Hepatocyte (in vitro differentiated cells): ENCODE measurements around the gene MUC5B. TPM values are rescaled to one million over a fixed set of nuclear protein-coding genes. Genes with fewer than 3 reads are reported as not detected.

Experiments
- DNase-seq: peaks from one replicate; pipeline ENCODE4 v3.0.0-alpha.2; 2016; ENCODE audit warnings: low spot score
- H2AFZ ChIP-seq: fragments of 200-600 bp; sonication (generic); 2 replicates; pipeline ENCODE4 v1.6.0; 2016; ENCODE audit warnings: antibody characterized with exemption, mild to moderate bottlenecking
- H3K27ac ChIP-seq: fragments of 200-600 bp; sonication (generic); 2 replicates; pipeline ENCODE4 v1.5.1; 2016; ENCODE audit warnings: mild to moderate bottlenecking
- H3K27me3 ChIP-seq: fragments of 200-600 bp; sonication (generic); 2 replicates; pipeline ENCODE4 v1.6.1; 2016
- H3K36me3 ChIP-seq: fragments of 200-600 bp; sonication (generic); replicated peaks from 2 replicates; pipeline ENCODE4 v1.5.1; 2016; ENCODE audit warnings: low read depth; ENCODE audit not compliant: insufficient read depth
- H3K4me1 ChIP-seq: fragments of 200-600 bp; sonication (generic); 2 replicates; pipeline ENCODE4 v1.5.1; 2016; ENCODE audit warnings: mild to moderate bottlenecking, moderate library complexity; ENCODE audit not compliant: insufficient read depth
- H3K4me2 ChIP-seq: fragments of 200-600 bp; sonication (generic); 2 replicates; pipeline ENCODE4 v1.6.0; 2016
- H3K4me3 ChIP-seq: fragments of 200-600 bp; sonication (generic); 2 replicates; pipeline ENCODE4 v1.5.1; 2016; ENCODE audit warnings: mild to moderate bottlenecking
- H3K79me2 ChIP-seq: fragments of 200-600 bp; sonication (generic); 2 replicates; pipeline ENCODE4 v1.6.0; 2017; ENCODE audit warnings: mild to moderate bottlenecking
- H3K9me2 ChIP-seq: fragments of 200-600 bp; sonication (generic); replicated peaks from 2 replicates; pipeline ENCODE4 v1.6.0; 2017; ENCODE audit warnings: mild to moderate bottlenecking; ENCODE audit not compliant: insufficient read depth
- H3K9me3 ChIP-seq: fragments of 200-600 bp; sonication (generic); 2 replicates; pipeline ENCODE4 v1.5.1; 2016; ENCODE audit warnings: low read depth, mild to moderate bottlenecking
- H4K20me1 ChIP-seq: fragments of 200-600 bp; sonication (generic); 2 replicates; pipeline ENCODE4 v1.6.0; 2016; ENCODE audit warnings: mild to moderate bottlenecking; ENCODE audit not compliant: insufficient read depth, poor library complexity, severe bottlenecking
- EZH2 ChIP-seq: fragments of 200-600 bp; sonication (generic); IDR thresholded peaks from 2 replicates; pipeline ENCODE4 v1.6.1; 2016; ENCODE audit warnings: antibody characterized with exemption, mild to moderate bottlenecking, borderline replicate concordance
- EZH2phosphoT487 ChIP-seq: fragments of 200-600 bp; sonication (generic); IDR thresholded peaks from one replicate; pipeline ENCODE4 v1.6.1; 2018; ENCODE audit warnings: antibody characterized with exemption, mild to moderate bottlenecking, low read depth, moderate library complexity; ENCODE audit not compliant: unreplicated experiment, severe bottlenecking
- WGBS: methylation state at CpG from one replicate; pipeline ENCODE4 v1.1.6; 2016; ENCODE audit warnings: low lambda C conversion rate; ENCODE audit errors: missing lambda C conversion rate; 5-methylcytosine and 5-hydroxymethylcytosine counted together
- polyA plus RNA-seq: library from polyadenylated mRNA; unstranded; fragments of >200 nt; fragmentation: Nextera tagmentation; extraction: Ambion mirVana; gene quantifications from 2 replicates; pipeline ENCODE4 v1.2.1, GENCODE V29; 2016
- total RNA-seq: library from RNA; depleted of rRNA; stranded (reverse); fragments of >200 nt; gene quantifications from 2 replicates; pipeline ENCODE4 v1.2.3, GENCODE V29; 2014
- TF ChIP-seq, protein P1 (sequence below): fragments of 200-600 bp; sonication (generic); IDR thresholded peaks from 2 replicates; pipeline ENCODE4 v1.5.1; 2016; ENCODE audit warnings: antibody characterized with exemption, mild to moderate bottlenecking; ENCODE audit not compliant: poor library complexity

The MUC5B gene
- total and polyA plus RNA-seq, 2 experiments from 2014 or later = 0.07 to 0.15 TPM

DNA sequence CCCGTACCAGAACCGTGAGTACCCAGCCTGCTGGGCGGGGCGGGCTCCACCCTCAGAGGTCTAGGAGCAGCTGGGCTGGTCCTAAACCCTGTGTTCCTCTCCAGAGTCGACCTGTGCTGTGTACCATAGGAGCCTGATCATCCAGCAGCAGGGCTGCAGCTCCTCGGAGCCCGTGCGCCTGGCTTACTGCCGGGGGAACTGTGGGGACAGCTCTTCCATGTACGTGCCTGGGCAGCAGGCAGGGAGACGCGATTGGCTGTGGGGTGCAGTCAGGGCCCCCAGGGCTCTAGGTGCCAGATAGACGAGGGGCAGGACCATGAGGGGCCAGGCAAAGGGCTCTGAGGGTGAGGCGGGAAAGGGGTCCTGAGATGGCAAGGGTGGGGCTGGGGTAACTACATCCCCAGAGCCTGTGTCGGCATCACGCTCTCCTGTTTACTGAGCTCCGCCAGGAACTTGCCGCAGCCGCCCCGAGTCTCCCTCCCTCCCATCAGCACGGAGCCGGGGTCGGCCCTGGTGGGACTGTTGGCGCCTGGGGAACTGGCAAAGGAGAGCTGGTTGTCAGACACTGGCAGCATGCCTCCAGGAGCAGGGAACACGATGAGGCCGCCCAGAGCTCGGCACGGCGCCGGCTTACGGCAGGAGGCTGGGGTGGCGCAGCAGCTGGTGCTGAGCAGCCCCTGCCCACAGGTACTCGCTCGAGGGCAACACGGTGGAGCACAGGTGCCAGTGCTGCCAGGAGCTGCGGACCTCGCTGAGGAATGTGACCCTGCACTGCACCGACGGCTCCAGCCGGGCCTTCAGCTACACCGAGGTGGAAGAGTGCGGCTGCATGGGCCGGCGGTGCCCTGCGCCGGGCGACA is 22.9 kb upstream of the MUC5B start:
- Histone ChIP-seq H3K36me3 (no peaks in the 10 kb centered on the region), H3K79me2 (no peaks in the 10 kb centered on the region), H2AFZ (no peak overlapping the region), H3K27ac (no peak overlapping the region), H3K4me2 (no peak overlapping the region), H4K20me1 (no peaks in the 10 kb centered on the region), H3K4me1 (no peaks in the 10 kb centered on the region), H3K27me3 (no peaks in the 10 kb centered on the region), H3K4me3 (no peak overlapping the region), H3K9me3 (no peaks in the 10 kb centered on the region), H3K9me2 (no peaks in the 10 kb centered on the region)
- no peak for TF ChIP-seq EZH2
- TF ChIP-seq EZH2phosphoT487 = no peak
- TF ChIP-seq, protein P1, sequence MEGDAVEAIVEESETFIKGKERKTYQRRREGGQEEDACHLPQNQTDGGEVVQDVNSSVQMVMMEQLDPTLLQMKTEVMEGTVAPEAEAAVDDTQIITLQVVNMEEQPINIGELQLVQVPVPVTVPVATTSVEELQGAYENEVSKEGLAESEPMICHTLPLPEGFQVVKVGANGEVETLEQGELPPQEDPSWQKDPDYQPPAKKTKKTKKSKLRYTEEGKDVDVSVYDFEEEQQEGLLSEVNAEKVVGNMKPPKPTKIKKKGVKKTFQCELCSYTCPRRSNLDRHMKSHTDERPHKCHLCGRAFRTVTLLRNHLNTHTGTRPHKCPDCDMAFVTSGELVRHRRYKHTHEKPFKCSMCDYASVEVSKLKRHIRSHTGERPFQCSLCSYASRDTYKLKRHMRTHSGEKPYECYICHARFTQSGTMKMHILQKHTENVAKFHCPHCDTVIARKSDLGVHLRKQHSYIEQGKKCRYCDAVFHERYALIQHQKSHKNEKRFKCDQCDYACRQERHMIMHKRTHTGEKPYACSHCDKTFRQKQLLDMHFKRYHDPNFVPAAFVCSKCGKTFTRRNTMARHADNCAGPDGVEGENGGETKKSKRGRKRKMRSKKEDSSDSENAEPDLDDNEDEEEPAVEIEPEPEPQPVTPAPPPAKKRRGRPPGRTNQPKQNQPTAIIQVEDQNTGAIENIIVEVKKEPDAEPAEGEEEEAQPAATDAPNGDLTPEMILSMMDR = no peak
- DNase-seq = no peak
- WGBS = 83% methylated on average over 43 of the region's 47 CpGs

DNA sequence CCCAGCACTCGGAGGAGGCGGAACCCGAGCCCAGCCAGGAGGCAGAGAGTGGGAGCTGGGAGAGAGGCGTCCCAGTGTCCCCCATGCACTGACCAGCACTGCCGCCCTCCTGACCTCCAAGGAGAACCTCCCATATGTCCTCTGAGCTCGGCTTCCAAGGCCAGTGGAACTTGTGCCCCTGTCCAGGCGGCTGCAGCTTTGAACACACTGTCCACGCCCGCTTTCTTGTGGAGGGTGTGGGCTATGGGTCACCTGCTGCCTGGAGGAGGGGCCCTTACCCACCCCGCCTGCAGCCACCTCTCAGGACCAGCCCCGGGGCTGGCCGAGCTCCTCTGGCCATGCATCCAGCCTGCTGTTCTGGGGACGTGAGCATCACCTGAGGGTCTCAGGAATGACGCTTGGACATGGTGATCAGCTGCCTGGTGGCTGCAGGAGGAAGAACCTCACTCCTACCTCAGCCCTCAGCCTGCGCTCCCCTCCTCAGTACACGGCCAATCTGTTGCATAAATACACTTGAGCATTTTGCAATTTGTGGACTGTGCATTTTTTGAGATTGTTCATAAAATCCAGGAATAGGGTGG is 22.2 kb upstream of the MUC5B start:
- Histone ChIP-seq H3K27ac (no peak overlapping the region), H3K9me3 (no peaks in the 10 kb centered on the region), H3K4me3 (no peak overlapping the region), H4K20me1 (no peaks in the 10 kb centered on the region), H3K4me2 (no peak overlapping the region), H2AFZ (no peak overlapping the region), H3K27me3 (no peaks in the 10 kb centered on the region), H3K9me2 (no peaks in the 10 kb centered on the region), H3K4me1 (no peaks in the 10 kb centered on the region), H3K36me3 (no peaks in the 10 kb centered on the region), H3K79me2 (no peaks in the 10 kb centered on the region)
- no peak for TF ChIP-seq EZH2phosphoT487
- TF ChIP-seq EZH2 = no peak
- TF ChIP-seq, protein P1 = no peak
- DNase-seq = no peak
- 83% methylated on average over 16 of the region's 16 CpGs for WGBS

DNA sequence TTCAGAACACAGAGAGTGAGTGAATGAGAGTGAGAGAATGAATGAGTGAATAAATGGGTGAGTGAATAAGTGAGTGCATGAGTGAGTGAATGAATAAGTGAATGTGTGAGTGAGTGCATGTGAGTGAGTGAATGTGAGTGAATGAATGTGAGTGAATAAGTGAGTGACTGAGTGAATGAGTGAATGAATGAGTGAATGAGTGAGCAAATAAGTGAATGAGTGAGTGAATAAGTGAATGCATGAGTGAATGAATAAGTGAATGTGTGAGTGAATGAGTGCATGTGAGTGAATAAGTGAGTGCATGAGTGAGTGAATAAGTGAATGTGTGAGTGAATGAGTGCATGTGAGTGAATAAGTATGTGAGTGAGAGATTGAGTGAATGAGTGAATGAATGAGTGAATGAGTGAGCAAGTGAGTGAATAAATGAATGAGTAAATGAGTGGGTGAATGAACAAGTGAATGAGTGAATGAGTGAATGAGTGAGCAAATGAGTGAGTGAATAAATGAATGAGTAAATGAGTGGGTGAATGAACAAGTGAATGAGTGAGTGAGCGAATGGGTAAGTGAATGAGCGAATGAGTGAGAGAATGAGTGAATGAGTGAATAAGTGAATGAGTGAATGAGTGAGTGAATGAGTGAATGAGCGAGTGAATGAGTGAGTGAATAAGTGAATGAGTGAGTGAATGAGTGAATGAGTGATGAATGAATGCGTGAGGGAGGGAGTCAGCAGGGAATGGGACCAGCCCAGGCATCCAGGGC is 21.3 kb upstream of the MUC5B start:
- H3K4me2 ChIP-seq = no peak overlapping the region
- no peaks in the 10 kb centered on the region for H3K9me2 ChIP-seq
- no peaks in the 10 kb centered on the region for H3K79me2 ChIP-seq
- no peaks in the 10 kb centered on the region for H3K36me3 ChIP-seq
- H3K9me3 ChIP-seq = no peaks in the 10 kb centered on the region
- H4K20me1 ChIP-seq = no peaks in the 10 kb centered on the region
- 94% methylated on average over 4 of the region's 4 CpGs for WGBS
- no peak for DNase-seq
- H2AFZ ChIP-seq = no peak overlapping the region
- no peaks in the 10 kb centered on the region for H3K4me1 ChIP-seq
- no peak overlapping the region for H3K4me3 ChIP-seq
- no peak overlapping the region for H3K27ac ChIP-seq
- no peaks in the 10 kb centered on the region for H3K27me3 ChIP-seq
- TF ChIP-seq EZH2phosphoT487 (no peak), EZH2 (no peak)
- TF ChIP-seq, protein P1 = no peak
